HepG2 (cell line): ENCODE data around the gene MIA2. TPM values are rescaled to one million over a fixed set of nuclear protein-coding genes. Genes with fewer than 3 reads are reported as not detected.
A peak's percentile ranks its signal among the peaks of the same experiment; 100 is the strongest.

Source experiments
- ATAC-seq: fragments of 200-7000 bp; cut with Tn5 transposase; 3 replicates; pipeline ENCODE4 v1.9.1; 2020; ENCODE audit warnings: mild to moderate bottlenecking, moderate library complexity
- BruUV-seq: library from RNA; stranded (reverse); fragments of 400-500 nt; replicated peaks from 2 replicates; lab custom pipeline; 2021; lab: Mats Ljungman, UMichigan
- CTCF ChIA-PET: fragments of 300-600 bp; formaldehyde crosslinking; extraction: SDS; loops from one replicate; lab custom pipeline; 2021; ENCODE audit warnings: low total read pairs, inconsistent platforms, low intra/inter-chr PET ratio; lab: Yijun Ruan, JAX
- POLR2A ChIA-PET: fragments of 350-600 bp; sonication (Branson Sonifier 250); formaldehyde crosslinking; loops from one replicate; lab custom pipeline; 2020; ENCODE audit warnings: antibody characterized with exemption, inconsistent platforms; lab: Yijun Ruan, JAX
- DNase-seq: peaks from one replicate; pipeline ENCODE4 v3.0.0-alpha.2; 2015; ENCODE audit warnings: low spot score
- FAIRE-seq: peaks from 3 replicates; lab custom pipeline; 2011; peaks lifted over from hg19 to GRCh38; lab: Jason Lieb, UNC
- H2AFZ ChIP-seq: one replicate; pipeline ENCODE4 v1.6.1; 2011; ENCODE audit warnings: low read length, inconsistent platforms
- H3K27ac ChIP-seq: fragments of 300-600 bp; 3 replicates; pipeline ENCODE4 v1.8.0; 2011; ENCODE audit warnings: mixed run types, mild to moderate bottlenecking, mixed read lengths, low read length, inconsistent platforms; ENCODE audit not compliant: insufficient read depth; ENCODE audit errors: extremely low read length
- H3K27me3 ChIP-seq, 2 experiments: fragments of 200-600 bp in 1 of 2; 2 replicates in 1 of 2; 3 replicates in 1 of 2; pipeline versions ENCODE4 v1.6.0 to v1.8.0; 2011; ENCODE audit warnings: low read length in 2 of 2, mild to moderate bottlenecking in 2 of 2, moderate library complexity in 2 of 2, inconsistent platforms in 1 of 2; ENCODE audit not compliant: insufficient read depth in 2 of 2, control insufficient read depth in 1 of 2
- H3K36me3 ChIP-seq, 2 experiments: fragments of 200-600 bp in 1 of 2; replicated peaks in 1 of 2; 2 replicates in 1 of 2; 3 replicates in 1 of 2; pipeline versions ENCODE4 v1.5.1 to v1.8.0; 2011; ENCODE audit warnings: low read length in 2 of 2, inconsistent platforms in 1 of 2; ENCODE audit not compliant: insufficient read depth in 2 of 2, control insufficient read depth in 1 of 2
- H3K4me1 ChIP-seq: 2 replicates; pipeline ENCODE4 v1.5.1; 2012; ENCODE audit warnings: low read length, inconsistent platforms; ENCODE audit not compliant: insufficient read depth
- H3K4me2 ChIP-seq: 2 replicates; pipeline ENCODE4 v1.6.0; 2011; ENCODE audit warnings: low read depth, low read length, inconsistent platforms
- H3K4me3 ChIP-seq, 3 experiments: fragments of 200-600 bp in 1 of 3; sonication (generic), shearing (Covaris generic) in 1 of 3; replicated peaks in 1 of 3; 2 replicates each; pipeline ENCODE4 v1.5.1; 2011 to 2016; ENCODE audit warnings: low read length in 3 of 3, inconsistent platforms in 2 of 3, low read depth in 2 of 3, mild to moderate bottlenecking in 2 of 3, control low read depth in 1 of 3, mixed read lengths in 1 of 3; ENCODE audit not compliant: insufficient read depth in 1 of 3
- H3K79me2 ChIP-seq: one replicate; pipeline ENCODE4 v1.6.1; 2011; ENCODE audit warnings: low read length, inconsistent platforms; ENCODE audit not compliant: insufficient read depth
- H3K9ac ChIP-seq: 2 replicates; pipeline ENCODE4 v1.6.0; 2011; ENCODE audit warnings: mild to moderate bottlenecking, low read depth, low read length, inconsistent platforms; ENCODE audit not compliant: insufficient read depth
- H3K9me3 ChIP-seq: 2 replicates; pipeline ENCODE4 v1.5.1; 2012; ENCODE audit warnings: mild to moderate bottlenecking, low read length
- H4K20me1 ChIP-seq: 2 replicates; pipeline ENCODE4 v1.6.0; 2011; ENCODE audit warnings: inconsistent platforms, mild to moderate bottlenecking, low read length, moderate library complexity; ENCODE audit not compliant: insufficient read depth
- ELF3 ChIP-seq: IDR thresholded peaks from 2 replicates; pipeline ENCODE4 v1.6.1; 2016; ENCODE audit warnings: missing genetic modification reagents, missing compliant biosample characterization
- FLYWCH1 ChIP-seq: sonication (generic); formaldehyde crosslinking; IDR thresholded peaks from 2 replicates; pipeline ENCODE4 v1.8.1; 2023; ENCODE audit warnings: mild to moderate bottlenecking, missing genetic modification reagents
- HNF4A ChIP-seq: sonication (generic); formaldehyde crosslinking; IDR thresholded peaks from 2 replicates; pipeline ENCODE4 v1.4.0; 2020; ENCODE audit warnings: missing genetic modification reagents
- MEIS1 ChIP-seq: sonication (generic); formaldehyde crosslinking; IDR thresholded peaks from 2 replicates; pipeline ENCODE4 v1.9.0; 2021; ENCODE audit warnings: mild to moderate bottlenecking, missing genetic modification reagents, moderate library complexity, borderline replicate concordance
- NFIB ChIP-seq: sonication (generic); formaldehyde crosslinking; IDR thresholded peaks from 2 replicates; pipeline ENCODE4 v1.9.0; 2021; ENCODE audit warnings: missing genetic modification reagents, mild to moderate bottlenecking, borderline replicate concordance
- NONO ChIP-seq, 2 experiments: fragments of 450-650 bp in 1 of 2; sonication (generic) in 1 of 2; formaldehyde crosslinking in 1 of 2; IDR thresholded peaks in 1 of 2; conservative IDR thresholded peaks in 1 of 2; 2 replicates each; pipeline versions ENCODE4 v1.6.1 to v1.8.0; 2017 to 2022; ENCODE audit warnings: mild to moderate bottlenecking in 1 of 2, missing genetic modification reagents in 1 of 2, moderate library complexity in 1 of 2
- RARA ChIP-seq: IDR thresholded peaks from 2 replicates; pipeline ENCODE4 v1.6.1; 2016; ENCODE audit warnings: missing genetic modification reagents, missing compliant biosample characterization
- RBM22 ChIP-seq: fragments of 200-400 bp; formaldehyde crosslinking; optimal IDR thresholded peaks from 2 replicates; pipeline ENCODE3; 2017; ENCODE audit warnings: mild to moderate bottlenecking, low read length, moderate library complexity
- SATB2 ChIP-seq: sonication (generic); formaldehyde crosslinking; IDR thresholded peaks from 2 replicates; pipeline ENCODE4 v1.5.0; 2020; ENCODE audit warnings: missing genetic modification reagents
- SMARCC2 ChIP-seq: fragments of 450-650 bp; IDR thresholded peaks from 2 replicates; pipeline ENCODE4 v1.6.1; 2017; ENCODE audit warnings: antibody characterized with exemption, mild to moderate bottlenecking
- SNAPC2 ChIP-seq: sonication (generic); formaldehyde crosslinking; IDR thresholded peaks from 2 replicates; pipeline ENCODE4 v1.8.1; 2022; ENCODE audit warnings: mild to moderate bottlenecking, missing genetic modification reagents
- SNRNP70 ChIP-seq: fragments of 200-400 bp; formaldehyde crosslinking; IDR thresholded peaks from 2 replicates; pipeline ENCODE4 v1.6.1; 2017; ENCODE audit warnings: mild to moderate bottlenecking, low read depth, low read length, moderate library complexity
- SOX6 ChIP-seq, 2 experiments: fragments of 450-650 bp in 1 of 2; sonication (generic) in 1 of 2; formaldehyde crosslinking in 1 of 2; IDR thresholded peaks; 2 replicates each; pipeline versions ENCODE4 v1.4.0 to v1.6.1; 2017 to 2020; ENCODE audit warnings: antibody characterized with exemption in 1 of 2, mild to moderate bottlenecking in 1 of 2, missing genetic modification reagents in 1 of 2
- ZFP1 ChIP-seq: IDR thresholded peaks from 2 replicates; pipeline ENCODE4 v1.6.1; 2016
- ZNF350 ChIP-seq: sonication (generic); formaldehyde crosslinking; IDR thresholded peaks from 2 replicates; pipeline ENCODE4 v1.4.0; 2020; ENCODE audit warnings: mild to moderate bottlenecking, low read depth, missing genetic modification reagents, borderline replicate concordance
- ZNF614 ChIP-seq: IDR thresholded peaks from 2 replicates; pipeline ENCODE4 v1.6.1; 2018; ENCODE audit warnings: missing biosample characterization, missing genetic modification reagents, inconsistent platforms, borderline replicate concordance
- ZNF639 ChIP-seq: conservative IDR thresholded peaks from 2 replicates; pipeline ENCODE4 v1.6.1; 2018; ENCODE audit warnings: missing genetic modification reagents
- WGBS: methylation state at CpG from one replicate; pipeline ENCODE4 v1.1.6; 2017; ENCODE audit warnings: low lambda C conversion rate; 5-methylcytosine and 5-hydroxymethylcytosine counted together
- in situ Hi-C: cut with HindIII; loops from 2 replicates; pipeline ENCODE4 v1.10.0; 2017; ENCODE audit warnings: low pct_unique_long_range_greater_than_20kb; ENCODE audit not compliant: extremely low pct_ligation_motif_present
- intact Hi-C: fragments of 100-400 bp; cut with micrococcal nuclease; formaldehyde crosslinking; loops from one replicate; pipeline ENCODE4 v1.10.0; 2022; ENCODE audit not compliant: unreplicated experiment
- polyA plus RNA-seq, 8 experiments: library from polyadenylated mRNA; depleted of rRNA in 3 of 8; stranded (reverse) in 7 of 8; unstranded in 1 of 8; fragments of >200 nt; fragmentation: Illumina TruSeq in 4 of 8; extraction: Trizol in 4 of 8; gene quantifications; 2 replicates each; pipeline versions ENCODE4 v1.2.1 to v1.2.3, GENCODE V29; 2011 to 2016; ENCODE audit warnings: low read depth in 4 of 8, missing spikeins in 1 of 8, mixed read lengths in 1 of 8; ENCODE audit not compliant: insufficient read depth in 1 of 8
- total RNA-seq, 5 experiments: library from RNA; depleted of rRNA; stranded (reverse); fragments of >200 nt; fragmentation: Illumina TruSeq; extraction: Trizol; gene quantifications; 2 replicates each; pipeline ENCODE4 v1.2.3, GENCODE V29; 2016; ENCODE audit warnings: low read depth in 1 of 5
- TF ChIP-seq, protein P1 (sequence below): sonication (generic); formaldehyde crosslinking; IDR thresholded peaks from 2 replicates; pipeline ENCODE4 v1.5.0; 2020; ENCODE audit warnings: missing genetic modification reagents, mild to moderate bottlenecking, borderline replicate concordance
- TF ChIP-seq, protein P2 (sequence below): sonication (generic); formaldehyde crosslinking; IDR thresholded peaks from 2 replicates; pipeline ENCODE4 v1.8.0; 2022; ENCODE audit warnings: mild to moderate bottlenecking, missing genetic modification reagents, borderline replicate concordance

MIA2 gene
- total and polyA plus RNA-seq, 2 of the 13 experiments (the other 11 are each of a cell fraction or from before 2014, with no cell fraction given) = 134 to 158 TPM

GRCh38 chr14:39315859-39316444, 82.2 kb downstream of the MIA2 start (continued):
- TF ChIP-seq ZNF639 (CRISPR knock-in tag) (no peak), SOX6 (IDR thresholded peaks at IDR 0.05) (no peak), SOX6 (CRISPR knock-in tag; IDR thresholded peaks at IDR 0.05) (no peak), ELF3 (no peak), ZNF350 (CRISPR knock-in tag) (no peak), NONO (IDR thresholded peaks at IDR 0.05) (no peak), NONO (CRISPR knock-in tag; conservative IDR thresholded peaks at IDR 0.05) (no peak), SNRNP70 (no peak), SMARCC2 (no peak)

- ChIA-PET POLR2A (interaction anchor here (0.9 kb wide), 1 partner anchor 147 kb away, joined by 3 read pairs; the partner anchor contains the start of gene TRAPPC6B), CTCF (no interaction called here)
- Histone ChIP-seq H3K27me3 (no peaks in the 10 kb centered on the region), H3K36me3 (peaks cover 20 to 61% of the 10 kb centered on the region in 2 experiments), H3K4me1 (peaks cover 14% of the 10 kb centered on the region), H2AFZ (no peak overlapping the region), H3K79me2 (no peaks in the 10 kb centered on the region), H3K9ac (no peak overlapping the region), H4K20me1 (no peaks in the 10 kb centered on the region), H3K4me3 (no peak overlapping the region), H3K9me3 (no peaks in the 10 kb centered on the region), H3K4me2 (no peak overlapping the region), H3K27ac (peak overlapping the region; percentile 2)
- DNase-seq = no peak
- no peak for FAIRE-seq
- ATAC-seq = peak; percentile 80
- BruUV-seq = TSS peak; percentile 7
- in situ Hi-C loops (no loop called here), intact Hi-C loops (no loop called here)
- WGBS = 86% methylated on average over 8 of the region's 8 CpGs
- no peak for TF ChIP-seq ZNF614 (CRISPR knock-in tag)
- TF ChIP-seq SATB2 (CRISPR knock-in tag) = no peak
- TF ChIP-seq, protein P1, sequence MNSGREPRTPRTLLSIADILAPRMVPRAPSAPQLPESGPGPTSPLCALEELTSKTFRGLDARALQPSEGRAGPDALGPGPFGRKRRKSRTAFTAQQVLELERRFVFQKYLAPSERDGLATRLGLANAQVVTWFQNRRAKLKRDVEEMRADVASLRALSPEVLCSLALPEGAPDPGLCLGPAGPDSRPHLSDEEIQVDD (CRISPR knock-in tag) = 0 out of 2 replicates have a peak, but pooled peaks have one; percentile 24
- TF ChIP-seq SNAPC2 (CRISPR knock-in tag) = 0 out of 2 replicates have a peak, but pooled peaks have one; percentile 33
- peak; percentile 95 for TF ChIP-seq RBM22
- 0 out of 2 replicates have a peak, but pooled peaks have one; percentile 35 for TF ChIP-seq RARA (CRISPR knock-in tag)
- TF ChIP-seq NFIB (CRISPR knock-in tag) = no peak
- 0 out of 2 replicates have a peak, but pooled peaks have one; percentile 24 for TF ChIP-seq FLYWCH1
- TF ChIP-seq MEIS1 = peak; percentile 74; the same call in 1 of the 2 replicates
- TF ChIP-seq, protein P2, sequence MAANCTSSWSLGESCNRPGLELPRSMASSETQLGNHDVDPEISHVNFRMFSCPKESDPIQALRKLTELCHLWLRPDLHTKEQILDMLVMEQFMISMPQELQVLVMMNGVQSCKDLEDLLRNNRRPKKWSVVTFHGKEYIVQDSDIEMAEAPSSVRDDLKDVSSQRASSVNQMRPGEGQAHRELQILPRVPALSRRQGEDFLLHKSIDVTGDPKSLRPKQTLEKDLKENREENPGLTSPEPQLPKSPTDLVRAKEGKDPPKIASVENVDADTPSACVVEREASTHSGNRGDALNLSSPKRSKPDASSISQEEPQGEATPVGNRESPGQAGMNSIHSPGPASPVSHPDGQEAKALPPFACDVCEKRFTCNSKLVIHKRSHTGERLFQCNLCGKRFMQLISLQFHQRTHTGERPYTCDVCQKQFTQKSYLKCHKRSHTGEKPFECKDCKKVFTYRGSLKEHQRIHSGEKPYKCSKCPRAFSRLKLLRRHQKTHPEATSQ = 0 out of 2 replicates have a peak, but pooled peaks have one; percentile 37
- TF ChIP-seq HNF4A = peak; percentile 70
- TF ChIP-seq ZFP1 (CRISPR knock-in tag) = no peak
These were observed 83.3 kb downstream of the MIA2 start for GRCh38 chr14:39316830-39317553.
